ENCODE data around the gene PAGR1. TPM values are rescaled to one million over a fixed set of nuclear protein-coding genes. Genes with fewer than 3 reads are reported as not detected.

The PAGR1 gene
- total RNA-seq, 1 experiment from 2014 or later, result 60.1 TPM

- H3K36me3 Mint-ChIP-seq, result no peaks in the 10 kb centered on the region
- POLR2A ChIA-PET, result interaction anchor here (0.9 kb wide), 1 partner anchor 25 kb away, joined by 3 read pairs; no protein-coding TSS in a partner anchor
- no peak overlapping the region for H3K27ac Mint-ChIP-seq
- no peak overlapping the region for H3K4me3 Mint-ChIP-seq
- TF ChIP-seq MLX (CRISPR knock-in tag; IDR thresholded peaks at IDR 0.05) (no peak), NFYB (CRISPR knock-in tag; conservative IDR thresholded peaks at IDR 0.05; ENCODE audit: low read depth) (peak; percentile 42; the same call in 1 of the 2 replicates), JAZF1 (CRISPR knock-in tag; IDR thresholded peaks at IDR 0.05) (no peak), USF2 (CRISPR knock-in tag; IDR thresholded peaks at IDR 0.05) (peak; percentile 21; the same call in 1 of the 2 replicates)
- ATAC-seq (no peak), DNase-seq (ENCODE audit: low spot score) (no peak)
- H3K27me3 Mint-ChIP-seq (ENCODE audit: low read depth), result no peaks in the 10 kb centered on the region; the same call in 1 of the 2 replicates
- H3K9me3 Mint-ChIP-seq, result no peaks in the 10 kb centered on the region
- CTCF ChIA-PET, result interaction anchor here (0.7 to 2.3 kb wide), 3 partner anchors 33 to 179 kb away, joined by 3 to 10 read pairs (median 5); partner anchors contain the start of genes MVP and TLCD3B
- peaks cover 14% of the 10 kb centered on the region for H3K4me1 Mint-ChIP-seq
Measured at GRCh38 chr16:29852654-29853053, 36.7 kb downstream of the PAGR1 start.

- peaks cover 9% of the 10 kb centered on the region; the same call in 1 of the 2 replicates for H3K4me1 Mint-ChIP-seq
- ChIA-PET POLR2A (interaction anchor here (0.7 kb wide), 1 partner anchor 9 kb away, joined by 3 read pairs; the partner anchor contains the start of gene CDIPT), CTCF (interaction anchor here (0.6 to 2.3 kb wide), 4 partner anchors 11 to 780 kb away, joined by 4 to 10 read pairs (median 6); partner anchors contain the start of gene TLCD3B)
- H3K9me3 Mint-ChIP-seq, result no peaks in the 10 kb centered on the region
- peaks cover 10% of the 10 kb centered on the region for H3K36me3 Mint-ChIP-seq
- H3K4me3 Mint-ChIP-seq, result no peak overlapping the region
- H3K27ac Mint-ChIP-seq, result no peak overlapping the region; the same call in 1 of the 2 replicates
- TF ChIP-seq FOXK1 (CRISPR knock-in tag; IDR thresholded peaks at IDR 0.05) (no peak), ATF2 (CRISPR knock-in tag; IDR thresholded peaks at IDR 0.05; ENCODE audit: borderline replicate concordance, low read depth) (no peak), ESRRA (CRISPR knock-in tag; IDR thresholded peaks at IDR 0.05; ENCODE audit: borderline replicate concordance) (no peak), E2F1 (CRISPR knock-in tag; IDR thresholded peaks at IDR 0.05) (no peak), ZNF425 (CRISPR knock-in tag; conservative IDR thresholded peaks at IDR 0.05) (no peak), MLX (CRISPR knock-in tag; IDR thresholded peaks at IDR 0.05) (no peak), CBFB (CRISPR knock-in tag; IDR thresholded peaks at IDR 0.05; ENCODE audit: low read depth) (no peak), CTCF (IDR thresholded peaks at IDR 0.05) (no peak), ZNF263 (CRISPR knock-in tag; IDR thresholded peaks at IDR 0.05; ENCODE audit: low read depth) (no peak), IRF2 (CRISPR knock-in tag; IDR thresholded peaks at IDR 0.05; ENCODE audit: borderline replicate concordance, low read depth) (no peak), TCF7 (CRISPR knock-in tag; IDR thresholded peaks at IDR 0.05; ENCODE audit: low read depth) (no peak), TP53 (CRISPR knock-in tag; IDR thresholded peaks at IDR 0.05) (no peak), AR (CRISPR knock-in tag; IDR thresholded peaks at IDR 0.05) (no peak), ELF4 (CRISPR knock-in tag; IDR thresholded peaks at IDR 0.05; ENCODE audit: low read depth) (no peak), EMX1 (CRISPR knock-in tag; IDR thresholded peaks at IDR 0.05) (no peak), ZMAT4 (CRISPR knock-in tag; IDR thresholded peaks at IDR 0.05) (no peak), ZNF232 (CRISPR knock-in tag; IDR thresholded peaks at IDR 0.05) (no peak)
- no peaks in the 10 kb centered on the region; the same call in 1 of the 2 replicates for H3K27me3 Mint-ChIP-seq (ENCODE audit: low read depth)
- DNase-seq (ENCODE audit: low spot score) (no peak), ATAC-seq (no peak)
Measured at GRCh38 chr16:29854520-29855100, 38.7 kb downstream of the PAGR1 start.
